K562 (cell line): ENCODE results near the gene SLPI. TPM values are rescaled to one million over a fixed set of nuclear protein-coding genes. Genes with fewer than 3 reads are reported as not detected.

Source experiments
- ATAC-seq: fragments of 200-7000 bp; cut with Tn5 transposase; 3 replicates; pipeline ENCODE4 v1.9.1; 2020; ENCODE audit warnings: moderate library complexity
- BruUV-seq: library from RNA; stranded (reverse); fragments of 400-500 nt; replicated peaks from 2 replicates; lab custom pipeline; 2021; lab: Mats Ljungman, UMichigan
- CTCF ChIA-PET: fragments of 300-600 bp; formaldehyde crosslinking; extraction: SDS; loops from one replicate; lab custom pipeline; 2021; ENCODE audit warnings: low intra/inter-chr PET ratio; lab: Yijun Ruan, JAX
- POLR2A ChIA-PET: fragments of 300-600, 350-650 bp; sonication (Branson Sonifier 250); formaldehyde crosslinking; extraction: SDS; loops from one replicate; lab custom pipeline; 2021; ENCODE audit warnings: antibody characterized with exemption, inconsistent platforms; lab: Yijun Ruan, JAX
- DNase-seq, 4 experiments: peaks; one replicate each; pipeline versions ENCODE4 v3.0.0 to v3.0.0-alpha.2; 2011 to 2018; ENCODE audit warnings: low spot score in 3 of 4, mixed read lengths in 3 of 4; ENCODE audit errors: extremely low read depth in 1 of 4
- FAIRE-seq: peaks from 2 replicates; lab custom pipeline; 2011; peaks lifted over from hg19 to GRCh38; lab: Jason Lieb, UNC
- H2AFZ ChIP-seq: 2 replicates; pipeline ENCODE4 v1.6.0; 2011; ENCODE audit warnings: low read depth, low read length, control low read depth, inconsistent platforms
- H3K27ac ChIP-seq: fragments of 200-600 bp; 3 replicates; pipeline ENCODE4 v1.8.0; 2011; ENCODE audit warnings: low read depth, mild to moderate bottlenecking, control low read depth, inconsistent platforms, low read length, moderate library complexity, mixed read lengths; ENCODE audit errors: extremely low read depth
- H3K27me3 ChIP-seq, 2 experiments: fragments of 300-600 bp in 1 of 2; 2 replicates in 1 of 2; 3 replicates in 1 of 2; pipeline versions ENCODE4 v1.6.0 to v1.8.0; 2011; ENCODE audit warnings: inconsistent platforms in 2 of 2, low read length in 2 of 2, mild to moderate bottlenecking in 1 of 2, mixed read lengths in 1 of 2, moderate library complexity in 1 of 2; ENCODE audit not compliant: control insufficient read depth in 2 of 2, insufficient read depth in 2 of 2
- H3K36me3 ChIP-seq: fragments of 300-600 bp; 3 replicates; pipeline ENCODE4 v1.8.0; 2011; ENCODE audit warnings: mild to moderate bottlenecking, low read length, inconsistent platforms; ENCODE audit not compliant: control insufficient read depth, insufficient read depth
- H3K4me1 ChIP-seq, 2 experiments: fragments of 200-600 bp in 1 of 2; replicated peaks in 1 of 2; 2 replicates in 1 of 2; 3 replicates in 1 of 2; pipeline versions ENCODE4 v1.5.1 to v1.8.0; 2011; ENCODE audit warnings: inconsistent platforms in 2 of 2, low read length in 2 of 2, mild to moderate bottlenecking in 1 of 2, mixed read lengths in 1 of 2, moderate library complexity in 1 of 2; ENCODE audit not compliant: control insufficient read depth in 2 of 2, insufficient read depth in 2 of 2
- H3K4me2 ChIP-seq: 2 replicates; pipeline ENCODE4 v1.6.1; 2011; ENCODE audit warnings: low read length, control low read depth, inconsistent platforms, mixed read lengths; ENCODE audit not compliant: insufficient read depth
- H3K4me3 ChIP-seq: fragments of 200-600 bp; sonication (generic), shearing (Covaris generic); 2 replicates; pipeline ENCODE4 v1.5.1; 2016; ENCODE audit warnings: control low read depth, inconsistent platforms
- H3K79me2 ChIP-seq: fragments of 200-600 bp; 3 replicates; pipeline ENCODE4 v1.8.0; 2011; ENCODE audit warnings: low read length, inconsistent platforms; ENCODE audit not compliant: control insufficient read depth, insufficient read depth
- H3K9ac ChIP-seq, 2 experiments: 2 replicates each; pipeline versions ENCODE4 v1.6.0 to v1.6.1; 2011; ENCODE audit warnings: low read depth in 2 of 2, low read length in 2 of 2, control low read depth in 1 of 2, inconsistent platforms in 1 of 2, mild to moderate bottlenecking in 1 of 2, mixed read lengths in 1 of 2; ENCODE audit not compliant: insufficient read depth in 1 of 2
- H3K9me1 ChIP-seq: one replicate; pipeline ENCODE4 v1.6.0; 2011; ENCODE audit warnings: inconsistent platforms, mild to moderate bottlenecking, low read length, moderate library complexity; ENCODE audit not compliant: control insufficient read depth, insufficient read depth
- H3K9me3 ChIP-seq: replicated peaks from 2 replicates; pipeline ENCODE4 v1.5.1; 2011; ENCODE audit warnings: low read depth, low read length, inconsistent platforms; ENCODE audit not compliant: control insufficient read depth, insufficient read depth
- H4K20me1 ChIP-seq: replicated peaks from 2 replicates; pipeline ENCODE4 v1.6.1; 2011; ENCODE audit warnings: low read length, inconsistent platforms, mixed read lengths; ENCODE audit not compliant: control insufficient read depth, insufficient read depth
- BCOR ChIP-seq: fragments of 450-650 bp; IDR thresholded peaks from 2 replicates; pipeline ENCODE4 v1.6.1; 2016
- DDX20 ChIP-seq: fragments of 450-650 bp; IDR thresholded peaks from 2 replicates; pipeline ENCODE4 v1.6.1; 2016; ENCODE audit warnings: missing genetic modification characterization, low read depth, mild to moderate bottlenecking, missing compliant biosample characterization, moderate library complexity
- FOSL1 ChIP-seq: fragments of 200-800 bp; sonication (Bioruptor generic); conservative IDR thresholded peaks from 2 replicates; pipeline ENCODE4 v1.6.1; 2016; ENCODE audit warnings: missing genetic modification characterization, missing compliant biosample characterization
- FOXM1 ChIP-seq, 2 experiments: fragments of 450-650 bp in 1 of 2; sonication (generic) in 1 of 2; formaldehyde crosslinking in 1 of 2; IDR thresholded peaks; 2 replicates each; pipeline versions ENCODE4 v1.6.1 to v1.9.0; 2017 to 2022; ENCODE audit warnings: low read depth in 2 of 2, mild to moderate bottlenecking in 2 of 2, missing genetic modification reagents in 1 of 2, moderate library complexity in 1 of 2
- GATAD2A ChIP-seq: fragments of 450-650 bp; IDR thresholded peaks from 2 replicates; pipeline ENCODE4 v1.6.1; 2017
- KLF1 ChIP-seq: fragments of 450-650 bp; IDR thresholded peaks from 2 replicates; pipeline ENCODE4 v1.6.1; 2016; ENCODE audit warnings: missing genetic modification characterization, missing compliant biosample characterization
- NCOA2 ChIP-seq, 2 experiments: fragments of 450-650 bp; IDR thresholded peaks; 2 replicates each; pipeline ENCODE4 v1.6.1; 2018; ENCODE audit warnings: mild to moderate bottlenecking in 2 of 2, moderate library complexity in 1 of 2; ENCODE audit not compliant: partially characterized antibody in 2 of 2
- NR2F6 ChIP-seq: fragments of 450-650 bp; formaldehyde crosslinking; IDR thresholded peaks from 2 replicates; pipeline ENCODE4 v1.4.0; 2020; ENCODE audit warnings: mild to moderate bottlenecking
- POLR3G ChIP-seq: IDR thresholded peaks from 2 replicates; pipeline ENCODE4 v1.6.1; 2011; ENCODE audit not compliant: insufficient read length, insufficient replicate concordance; ENCODE audit errors: extremely low read depth
- SMARCE1 ChIP-seq: fragments of 450-650 bp; IDR thresholded peaks from 2 replicates; pipeline ENCODE4 v1.7.1; 2016; ENCODE audit warnings: mild to moderate bottlenecking
- SRF ChIP-seq, 2 experiments: fragments of 250-450, 450-650 bp in 1 of 2; sonication (Bioruptor Pico) in 1 of 2; sonication (generic) in 1 of 2; formaldehyde crosslinking; IDR thresholded peaks; 2 replicates each; pipeline versions ENCODE4 v1.5.0 to v1.5.1; 2020 to 2022; ENCODE audit warnings: mild to moderate bottlenecking in 1 of 2, missing genetic modification reagents in 1 of 2
- ZBTB12 ChIP-seq: fragments of 250-450 bp; sonication (Bioruptor Pico); IDR thresholded peaks from 2 replicates; pipeline ENCODE4 v1.4.0; 2020
- ZBTB33 ChIP-seq: sonication (generic); formaldehyde crosslinking; IDR thresholded peaks from 2 replicates; pipeline ENCODE4 v1.8.1; 2023; ENCODE audit warnings: mild to moderate bottlenecking, missing genetic modification reagents
- ZEB2 ChIP-seq: fragments of 450-650 bp; IDR thresholded peaks from 2 replicates; pipeline ENCODE4 v1.6.1; 2016
- ZNF175 ChIP-seq: fragments of 200-800 bp; sonication (Bioruptor generic); IDR thresholded peaks from 2 replicates; pipeline ENCODE4 v1.6.1; 2016; ENCODE audit warnings: low read depth, mild to moderate bottlenecking, missing genetic modification characterization, missing compliant biosample characterization
- WGBS: fragments of 100-300 bp; shearing (Covaris generic); methylation state at CpG from one replicate; pipeline ENCODE4 v1.1.6; 2016; ENCODE audit warnings: low coverage, mixed read lengths; ENCODE audit not compliant: insufficient coverage; ENCODE audit errors: missing lambda C conversion rate; 5-methylcytosine and 5-hydroxymethylcytosine counted together
- in situ Hi-C: fragments of 300-500 bp; cut with MboI; formaldehyde crosslinking; loops from 4 replicates; pipeline ENCODE4 v1.15.0; 2018; ENCODE audit warnings: inconsistent platforms, mixed read lengths
- intact Hi-C: fragments of 100-400 bp; cut with micrococcal nuclease; formaldehyde crosslinking; loops from 2 replicates; pipeline ENCODE4 v1.14.2; 2022
- polyA plus RNA-seq, 8 experiments: library from polyadenylated mRNA; depleted of rRNA in 4 of 8; stranded (reverse) in 5 of 8; unstranded in 3 of 8; fragments of >200 nt; fragmentation: Nextera tagmentation in 2 of 8; fragmentation: Illumina TruSeq in 1 of 8; extraction: Ambion mirVana in 2 of 8; extraction: Trizol in 1 of 8; gene quantifications; 2 replicates each; pipeline versions ENCODE4 v1.2.1 to v1.2.3, GENCODE V29; 2011 to 2014; ENCODE audit warnings: inconsistent platforms in 1 of 8, missing spikeins in 1 of 8
- total RNA-seq, 7 experiments: library from RNA; depleted of rRNA in 6 of 7; stranded (reverse); fragments of >200 nt in 6 of 7; fragmentation: Illumina TruSeq in 2 of 7; extraction: Trizol in 2 of 7; gene quantifications; 2 replicates each; pipeline versions ENCODE4 v1.2.1 to v1.2.3, GENCODE V29; 2011 to 2021; ENCODE audit warnings: low replicate concordance in 1 of 7

SLPI gene
- total and polyA plus RNA-seq, 9 of the 15 experiments (the other 6 are each of a cell fraction or from before 2014, with no cell fraction given) = 0.78 TPM; not detected in 8

GRCh38 chr20:45221076-45221475 is 33.3 kb downstream of the SLPI start, which contains the start of gene SEMG2:
Gene SEMG2 (plus strand): TSS chr20:45221373. CDS start chr20:45221390, 17 bp downstream.
- no peak for FAIRE-seq

More at GRCh38 chr20:45221076-45221475, 33.3 kb downstream of the SLPI start, which contains the start of gene SEMG2:
- no peak within 1 kb of the TSS for H3K27ac ChIP-seq
- no peak within 1 kb of the TSS for H3K4me2 ChIP-seq
- no TSS peak for BruUV-seq
- no peak within 1 kb of the TSS for H3K9ac ChIP-seq
- no peaks in the 10 kb centered on the region for H3K9me1 ChIP-seq
- TF ChIP-seq FOXM1 (IDR thresholded peaks at IDR 0.05; ENCODE audit: low read depth) (no peak), FOXM1 (CRISPR knock-in tag; IDR thresholded peaks at IDR 0.05; ENCODE audit: low read depth) (no peak), GATAD2A (no peak), ZEB2 (no peak), SRF (CRISPR knock-in tag; IDR thresholded peaks at IDR 0.05) (no peak), ZBTB12 (no peak), BCOR (no peak), KLF1 (no peak), POLR3G (no peak), ZNF175 (CRISPR knock-in tag) (no peak), NCOA2 (IDR thresholded peaks at IDR 0.05; ENCODE audit: partially characterized antibody in 2 of 2) (no peak), ZBTB33 (CRISPR knock-in tag) (no peak), NR2F6 (CRISPR knock-in tag) (no peak), DDX20 (no peak), FOSL1 (tag) (no peak), SMARCE1 (no peak)
- H3K79me2 ChIP-seq = no peaks in the 10 kb centered on the region
- ChIA-PET POLR2A (no interaction called here), CTCF (no interaction called here)
- ATAC-seq (no peak), DNase-seq (no peak)
- H2AFZ ChIP-seq = no peak within 1 kb of the TSS
- H3K36me3 ChIP-seq = no peaks in the 10 kb centered on the region
- H3K27me3 ChIP-seq = peaks cover 0 to 10% of the 10 kb centered on the region in 2 experiments; a peak in 2 of 5 replicates
- H3K9me3 ChIP-seq = no peaks in the 10 kb centered on the region
- no peaks in the 10 kb centered on the region for H4K20me1 ChIP-seq
- intact Hi-C loops (no loop called here), in situ Hi-C loops (no loop called here)
- H3K4me3 ChIP-seq = no peak within 1 kb of the TSS
- WGBS = 0% methylated on average over 4 of the region's 4 CpGs
- no peaks in the 10 kb centered on the region for H3K4me1 ChIP-seq
